ENCODE measurements around the gene ZWILCH. TPM values are rescaled to one million over a fixed set of nuclear protein-coding genes. Genes with fewer than 3 reads are reported as not detected.

The ZWILCH gene
- total and polyA plus RNA-seq, 2 experiments from 2014 or later = 51.0 to 64.1 TPM

DNA sequence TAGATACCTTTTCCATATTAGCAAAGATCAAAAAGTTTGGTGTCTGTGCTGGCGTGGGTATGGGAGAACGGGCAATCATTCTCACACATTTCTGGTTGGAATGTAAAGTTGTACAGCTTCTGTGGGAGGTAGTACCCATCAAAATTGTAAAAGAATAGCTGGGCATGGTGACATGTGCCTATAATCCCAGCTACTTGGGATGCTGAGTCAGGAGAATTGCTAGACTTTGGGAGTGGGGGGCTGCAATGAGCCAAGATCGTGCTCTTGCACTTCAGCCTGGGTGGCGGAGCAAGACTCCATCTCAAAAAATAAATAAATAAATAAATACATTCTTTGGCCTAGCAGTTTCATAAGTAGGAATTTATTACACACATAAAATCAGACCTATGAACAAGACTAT is 37.8 kb downstream of the ZWILCH start:
- H3F3A ChIP-seq (replicated peaks; ENCODE audit: low read depth) = 0 out of 2 replicates have a peak, but pooled peaks cover 2% of the 10 kb centered on the region
- no peaks in the 10 kb centered on the region for H3K4me1 ChIP-seq (ENCODE audit: insufficient read depth)
- no peak overlapping the region for H3K27ac ChIP-seq (ENCODE audit: low read depth)
- H3K27me3 ChIP-seq (ENCODE audit: insufficient read depth) = no peaks in the 10 kb centered on the region
- no peak overlapping the region for H3K4me3 ChIP-seq
- no peak overlapping the region for H3K4me2 ChIP-seq
- Mint-ChIP-seq H3K36me3 (ENCODE audit: low read depth) (peaks cover 51% of the 10 kb centered on the region), H3K27ac (no peak overlapping the region), H3K4me3 (no peak overlapping the region), H3K27me3 (ENCODE audit: insufficient read depth, low read depth, poor library complexity) (no peaks in the 10 kb centered on the region), H3K9me3 (no peaks in the 10 kb centered on the region), H3K4me1 (no peaks in the 10 kb centered on the region)
- peaks cover 47% of the 10 kb centered on the region for H3K36me3 ChIP-seq (ENCODE audit: insufficient read depth)
- H3K79me2 ChIP-seq (replicated peaks; ENCODE audit: insufficient read depth) = no peaks in the 10 kb centered on the region
- ATAC-seq = no peak
- no peak overlapping the region for H2AFZ ChIP-seq
- DNase-seq (ENCODE audit: low spot score) = no peak
- H3K9me2 ChIP-seq (ENCODE audit: insufficient read depth) = no peaks in the 10 kb centered on the region
- 0 out of 2 replicates have a peak, but pooled peaks cover 7% of the 10 kb centered on the region for H4K20me1 ChIP-seq (replicated peaks; ENCODE audit: insufficient read depth)
- no peak for TF ChIP-seq ZNF331 (CRISPR knock-in tag; IDR thresholded peaks at IDR 0.05; ENCODE audit: low read depth)
- TF ChIP-seq ETS1 (IDR thresholded peaks at IDR 0.05) = no peak
- TF ChIP-seq EZH2phosphoT487 (IDR thresholded peaks at IDR 0.05; ENCODE audit: unreplicated experiment) = no peak
- no peak for TF ChIP-seq ZNF114 (CRISPR knock-in tag; IDR thresholded peaks at IDR 0.05)
- TF ChIP-seq EZH2 (IDR thresholded peaks at IDR 0.05; ENCODE audit: low read depth, unreplicated experiment) = no peak
- no peak for TF ChIP-seq JUNB (IDR thresholded peaks at IDR 0.05; ENCODE audit: unreplicated experiment)
- TF ChIP-seq ZNF462 (CRISPR knock-in tag; IDR thresholded peaks at IDR 0.05) = no peak
- TF ChIP-seq POLR2AphosphoS5 (IDR thresholded peaks at IDR 0.05; ENCODE audit: low read depth) = no peak
- TF ChIP-seq NANOG (IDR thresholded peaks at IDR 0.05; ENCODE audit: borderline replicate concordance) = no peak
- no peak for TF ChIP-seq STAT1 (IDR thresholded peaks at IDR 0.05; ENCODE audit: unreplicated experiment)
- no peak for TF ChIP-seq CTCF (conservative IDR thresholded peaks at IDR 0.05; ENCODE audit: low read depth in 2 of 2)
- TF ChIP-seq REST (IDR thresholded peaks at IDR 0.05; ENCODE audit: unreplicated experiment) = no peak
- TF ChIP-seq CREB1 (CRISPR knock-in tag; IDR thresholded peaks at IDR 0.05; ENCODE audit: low read depth) = no peak

Measured in GM23338 (cell line).